Activated T-helper 2 cell treated with anti-CD3 and anti-CD28 coated beads, Interferon-gamma antibody, Interleukin-2, Interleukin-4, amounts not matched to agents 10 μg/mL and 5 μg/mL and 100 μg/mL, durations not matched to agents 14 hours and 24 hours and 36 hours (primary cell): Measurements from ENCODE around the gene ADCY9. TPM values are rescaled to one million over a fixed set of nuclear protein-coding genes. Genes with fewer than 3 reads are reported as not detected.
A peak's percentile ranks its signal among the peaks of the same experiment; 100 is the strongest.
"Not testable (repeated sequence)": the region's sequence is repeated elsewhere in the genome, so short reads cannot be mapped to it uniquely, and the experiment has no call there.

Experiments used
- DNase-seq: peaks from one replicate; pipeline ENCODE4 v3.0.0; 2021; ENCODE audit warnings: low spot score
- H3K27ac Mint-ChIP-seq: one replicate; pipeline ENCODE4 v1.8.0; 2021; ENCODE audit warnings: mixed read lengths
- H3K27me3 Mint-ChIP-seq: one replicate; pipeline ENCODE4 v1.8.0; 2021; ENCODE audit warnings: low read depth, mixed read lengths
- H3K36me3 Mint-ChIP-seq: one replicate; pipeline ENCODE4 v1.8.0; 2021; ENCODE audit warnings: low read depth, mixed read lengths
- H3K4me1 Mint-ChIP-seq: one replicate; pipeline ENCODE4 v1.8.0; 2021; ENCODE audit warnings: low read depth, mixed read lengths
- H3K4me3 Mint-ChIP-seq: one replicate; pipeline ENCODE4 v1.8.0; 2021; ENCODE audit warnings: low read depth, mild to moderate bottlenecking, moderate library complexity, mixed read lengths
- H3K9me3 Mint-ChIP-seq: one replicate; pipeline ENCODE4 v1.8.0; 2021; ENCODE audit warnings: mixed read lengths
- intact Hi-C: fragments of 100-400 bp; cut with micrococcal nuclease; formaldehyde crosslinking; loops from one replicate; pipeline ENCODE4 v1.15.1; 2023
- total RNA-seq: library from RNA; stranded (reverse); gene quantifications from 2 replicates; pipeline ENCODE4 v1.2.3, GENCODE V29; 2022

ADCY9 gene
- total RNA-seq, 1 donor from 2014 or later, result 7.7 TPM

DNA sequence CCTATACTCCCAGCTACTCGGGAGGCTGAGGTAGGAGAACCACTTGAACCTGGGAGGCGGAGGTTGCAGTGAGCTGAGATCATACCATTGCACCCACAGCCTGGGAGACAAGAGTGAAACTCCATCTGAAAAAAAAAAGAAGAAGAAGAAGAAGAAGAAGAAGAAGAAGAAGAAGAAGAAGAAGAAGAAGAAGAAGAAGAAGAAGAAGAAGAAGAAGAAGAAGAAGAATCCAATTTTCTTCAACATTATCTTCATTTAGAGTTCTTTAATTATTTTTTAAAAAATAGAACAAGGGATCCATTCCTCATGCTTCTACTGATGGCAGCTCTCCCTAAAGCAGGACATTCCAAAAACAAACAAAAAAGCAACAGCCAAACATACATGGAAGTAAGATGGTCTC, 171.8 kb downstream of the ADCY9 start:
- H3K4me3 Mint-ChIP-seq, intact Hi-C loops, H3K4me1 Mint-ChIP-seq, H3K27me3 Mint-ChIP-seq, H3K36me3 Mint-ChIP-seq, H3K27ac Mint-ChIP-seq, DNase-seq, H3K9me3 Mint-ChIP-seq: not testable (repeated sequence)

DNA sequence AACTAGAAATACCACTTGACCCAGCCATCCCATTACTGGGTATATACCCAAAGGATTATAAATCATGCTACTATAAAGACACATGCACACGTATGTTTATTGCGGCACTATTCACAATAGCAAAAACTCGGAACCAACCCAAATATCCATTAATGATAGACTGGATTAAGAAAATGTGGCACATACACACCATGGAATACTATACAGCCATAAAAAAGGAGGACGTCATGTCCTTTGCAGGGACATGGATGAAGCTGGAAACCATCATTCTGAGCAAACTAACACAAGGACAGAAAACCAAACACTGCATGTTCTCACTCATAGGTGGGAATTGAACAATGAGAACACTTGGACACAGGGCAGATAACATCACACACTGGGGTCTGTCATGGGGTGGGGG, 174.1 kb downstream of the ADCY9 start:
- H3K27me3 Mint-ChIP-seq, H3K27ac Mint-ChIP-seq: not testable (repeated sequence)

DNA sequence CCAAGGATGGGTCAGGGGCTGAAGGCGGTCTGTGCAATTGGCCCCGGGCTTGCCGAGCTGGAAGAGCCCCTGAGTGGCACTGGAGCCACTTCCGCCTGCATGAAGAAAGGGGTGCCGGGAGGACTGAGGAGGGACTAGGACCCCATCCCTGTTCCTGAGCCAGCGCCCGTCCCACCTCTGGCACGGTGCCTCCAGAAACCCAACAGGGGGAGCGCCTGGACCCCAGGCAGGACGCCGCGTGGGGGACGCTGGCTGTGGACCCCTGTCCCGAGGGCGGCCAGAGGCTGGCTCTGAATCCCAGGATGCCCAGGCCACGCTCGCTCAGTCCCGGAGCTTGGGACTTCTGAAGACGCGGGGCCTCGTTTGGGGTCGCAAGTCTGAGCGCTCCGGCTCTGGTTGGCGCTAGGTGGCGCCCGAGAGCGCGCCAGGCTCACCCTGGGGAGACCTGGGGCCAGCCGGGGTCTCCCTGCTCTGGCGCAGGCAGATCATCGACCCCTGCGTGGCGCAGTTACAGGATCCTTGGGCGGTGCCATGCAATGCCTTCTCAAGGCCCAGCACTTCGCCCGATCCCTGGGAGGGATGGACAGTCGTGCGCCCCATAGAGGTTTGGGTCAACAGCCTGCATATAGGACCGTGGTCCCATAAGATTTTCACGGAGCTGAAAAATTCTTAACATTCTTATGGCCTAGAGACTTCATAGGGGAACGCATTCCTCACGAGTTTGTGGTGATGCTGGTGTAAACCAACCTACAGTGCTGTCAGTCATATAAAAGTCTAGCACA, 177.2 kb downstream of the ADCY9 start:
- H3K4me3 Mint-ChIP-seq, result no peak overlapping the region
- H3K27me3 Mint-ChIP-seq, result peaks cover 3% of the 10 kb centered on the region
- no peaks in the 10 kb centered on the region for H3K4me1 Mint-ChIP-seq
- intact Hi-C loops, result no loop called here
- H3K27ac Mint-ChIP-seq, result no peak overlapping the region
- no peaks in the 10 kb centered on the region for H3K9me3 Mint-ChIP-seq
- no peaks in the 10 kb centered on the region for H3K36me3 Mint-ChIP-seq
- peak; percentile 36 for DNase-seq

More for the DNA sequence above, 174.1 kb downstream of the ADCY9 start:
- intact Hi-C loops, H3K4me3 Mint-ChIP-seq, H3K9me3 Mint-ChIP-seq, DNase-seq, H3K4me1 Mint-ChIP-seq, H3K36me3 Mint-ChIP-seq: not testable (repeated sequence)

DNA sequence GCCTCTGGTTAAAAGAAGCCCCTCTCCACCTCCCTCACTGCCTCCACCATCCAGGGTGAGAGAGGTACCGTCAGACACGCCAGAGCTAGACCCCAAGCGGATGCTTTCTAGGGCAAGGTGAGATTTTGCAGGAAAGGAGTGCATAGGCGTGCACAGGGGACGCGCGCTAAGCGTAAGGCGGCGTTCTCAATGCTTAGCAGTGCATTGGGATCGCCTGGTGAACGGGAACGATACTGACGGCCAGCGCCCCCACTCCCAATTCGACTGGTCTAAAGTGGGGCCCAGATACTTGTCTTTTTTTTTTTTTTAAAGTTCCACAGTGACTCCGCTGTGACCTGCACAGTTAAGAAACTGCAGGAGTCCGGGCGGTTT, 177.8 kb downstream of the ADCY9 start:
- peaks cover 3% of the 10 kb centered on the region for H3K27me3 Mint-ChIP-seq
- H3K4me1 Mint-ChIP-seq, result no peaks in the 10 kb centered on the region
- intact Hi-C loops, result no loop called here
- no peak overlapping the region for H3K4me3 Mint-ChIP-seq
- H3K36me3 Mint-ChIP-seq, result no peaks in the 10 kb centered on the region
- DNase-seq, result no peak
- H3K27ac Mint-ChIP-seq, result no peak overlapping the region
- no peaks in the 10 kb centered on the region for H3K9me3 Mint-ChIP-seq

DNA sequence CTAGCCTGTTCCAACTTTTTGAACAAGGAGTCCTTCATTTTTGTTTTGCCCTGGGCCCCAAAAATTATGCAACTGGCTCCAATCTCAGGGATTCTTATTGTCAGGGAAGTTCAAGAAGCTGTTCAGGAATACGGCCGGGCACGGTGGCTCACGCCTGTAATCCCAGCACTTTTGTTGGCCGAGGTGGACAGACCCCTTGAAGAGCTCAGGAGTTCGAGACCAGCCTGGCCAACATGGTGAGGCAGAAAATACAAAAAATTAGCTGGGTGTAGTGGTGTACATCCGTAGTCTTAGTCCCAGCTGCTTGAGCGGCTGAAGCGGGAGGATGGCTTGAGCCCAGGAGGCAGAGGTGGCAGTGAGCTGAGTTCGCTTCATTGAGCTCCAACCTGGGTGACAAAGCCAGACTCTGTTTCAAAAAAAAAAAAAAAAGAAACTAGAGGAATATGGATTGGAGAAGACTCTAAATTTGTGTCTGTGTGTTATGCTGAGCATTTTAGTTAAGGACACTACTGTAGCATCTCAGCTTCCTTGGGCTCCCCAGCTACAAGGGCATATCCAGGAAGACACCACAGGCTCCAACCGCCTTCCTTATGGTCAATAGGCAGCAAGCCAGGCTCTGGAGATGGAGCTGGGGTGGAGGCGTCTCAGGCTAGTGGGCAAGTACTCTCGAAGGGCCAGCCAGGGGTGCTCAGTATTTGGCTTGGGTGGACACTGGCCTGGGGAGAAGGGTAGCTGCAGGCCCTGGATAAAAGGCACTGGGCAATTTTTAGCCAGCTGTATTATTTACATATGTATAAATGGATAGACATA, 179.0 kb downstream of the ADCY9 start:
- Mint-ChIP-seq H3K4me3 (no peak overlapping the region), H3K9me3 (no peaks in the 10 kb centered on the region), H3K27ac (no peak overlapping the region), H3K27me3 (peaks cover 3% of the 10 kb centered on the region), H3K36me3 (no peaks in the 10 kb centered on the region), H3K4me1 (no peaks in the 10 kb centered on the region)
- intact Hi-C loops, result no loop called here
- DNase-seq, result no peak

DNA sequence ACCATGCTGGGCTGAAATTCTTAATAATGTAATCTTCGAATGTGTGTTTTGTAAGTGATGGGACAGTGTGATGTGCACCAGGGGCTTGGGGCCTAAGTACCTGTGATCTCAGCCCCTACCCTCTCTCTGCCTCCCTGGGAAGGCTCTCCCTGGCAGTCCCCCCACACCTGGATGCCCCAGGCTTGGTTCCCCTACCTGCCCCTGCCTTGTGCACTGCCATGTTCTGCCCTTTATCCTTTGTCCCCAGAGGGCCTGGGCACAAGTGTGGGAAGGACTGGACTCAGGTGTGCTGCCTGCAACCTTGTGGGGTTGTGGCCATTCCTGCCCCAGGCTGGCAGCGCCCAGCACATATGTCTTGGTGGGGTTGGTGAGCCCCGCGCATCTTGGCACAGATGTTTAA, 180.3 kb downstream of the ADCY9 start:
- DNase-seq, result no peak
- H3K4me1 Mint-ChIP-seq, result no peaks in the 10 kb centered on the region
- H3K27me3 Mint-ChIP-seq, result peaks cover 5% of the 10 kb centered on the region
- H3K4me3 Mint-ChIP-seq, result no peak overlapping the region
- no peaks in the 10 kb centered on the region for H3K36me3 Mint-ChIP-seq
- no peaks in the 10 kb centered on the region for H3K9me3 Mint-ChIP-seq
- intact Hi-C loops, result no loop called here
- no peak overlapping the region for H3K27ac Mint-ChIP-seq

DNA sequence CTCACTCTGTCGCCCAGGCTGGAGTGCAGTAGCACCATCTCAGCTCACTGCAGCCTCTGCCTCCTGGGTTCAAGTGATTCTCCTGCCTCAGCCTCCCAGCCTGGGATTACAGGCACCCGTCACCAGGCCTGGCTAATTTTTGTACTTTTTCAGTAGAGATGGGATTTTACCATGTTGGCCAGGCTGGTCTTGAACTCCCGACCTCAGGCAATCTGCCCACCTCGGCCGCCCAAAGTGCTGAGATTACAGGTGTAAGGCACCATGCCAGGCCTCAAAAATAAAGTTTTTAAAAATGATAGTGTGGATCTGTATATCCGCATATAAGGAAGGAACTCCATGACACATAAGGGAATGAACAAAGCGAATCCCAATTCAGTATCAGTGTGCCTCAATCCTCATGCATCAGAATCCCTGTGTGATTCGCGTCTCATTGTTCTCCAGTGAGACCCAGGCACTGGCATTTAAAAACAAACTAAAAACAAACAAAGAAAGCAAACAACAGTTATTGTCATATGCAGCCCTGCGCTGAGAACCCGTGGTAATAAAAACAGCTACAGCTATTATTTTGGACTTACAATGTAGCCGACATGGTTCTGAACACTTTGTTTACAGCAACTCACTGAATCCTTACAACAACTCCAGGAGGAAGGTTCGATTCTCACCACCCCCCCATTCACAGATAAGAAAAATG, 181.6 kb downstream of the ADCY9 start:
- H3K27me3 Mint-ChIP-seq, result peaks cover 10% of the 10 kb centered on the region
- no peaks in the 10 kb centered on the region for H3K36me3 Mint-ChIP-seq
- no peak overlapping the region for H3K4me3 Mint-ChIP-seq
- intact Hi-C loops, result no loop called here
- no peaks in the 10 kb centered on the region for H3K9me3 Mint-ChIP-seq
- no peaks in the 10 kb centered on the region for H3K4me1 Mint-ChIP-seq
- DNase-seq, result no peak
- no peak overlapping the region for H3K27ac Mint-ChIP-seq

DNA sequence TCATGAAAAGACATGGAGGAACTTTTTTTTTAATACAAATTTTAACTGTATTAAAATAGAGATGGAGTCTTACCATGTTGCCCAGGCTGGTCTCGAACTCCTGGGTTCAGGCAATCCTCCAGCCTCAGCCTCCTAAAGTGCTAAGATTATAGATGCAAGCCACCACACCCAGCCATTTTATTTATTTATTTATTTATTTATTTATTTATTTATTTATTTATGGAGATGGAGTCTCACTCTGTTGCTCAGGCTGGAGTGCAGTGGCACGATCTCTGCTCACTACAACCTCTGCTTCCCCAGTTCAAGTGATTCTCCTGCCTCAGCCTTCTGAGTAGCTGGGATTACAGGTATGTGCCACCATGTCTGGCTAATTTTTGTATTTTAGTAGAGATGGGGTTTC, 189.1 kb downstream of the ADCY9 start:
- H3K4me3 Mint-ChIP-seq, H3K9me3 Mint-ChIP-seq, DNase-seq, H3K4me1 Mint-ChIP-seq, H3K36me3 Mint-ChIP-seq, intact Hi-C loops, H3K27ac Mint-ChIP-seq: not testable (repeated sequence)
- H3K27me3 Mint-ChIP-seq, result peaks cover 12% of the 10 kb centered on the region

DNA sequence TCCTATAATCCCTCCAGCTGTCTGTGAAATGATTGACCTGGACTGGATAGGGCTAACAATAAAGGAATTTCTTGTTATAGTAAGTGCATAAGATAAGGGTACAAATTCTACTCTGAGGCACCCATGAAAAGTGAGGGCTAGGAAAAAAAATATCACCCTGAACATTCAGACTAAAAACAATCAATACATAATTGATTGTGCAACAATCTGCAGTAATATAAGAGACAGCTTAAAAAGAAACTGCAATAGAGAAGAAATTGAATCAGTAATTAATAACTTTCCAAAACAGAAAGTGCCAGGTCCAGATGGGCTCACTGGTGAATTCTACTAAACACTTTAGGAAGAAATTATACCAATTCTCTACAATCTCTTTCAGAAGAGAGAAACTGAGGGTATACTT, 191.5 kb downstream of the ADCY9 start:
- H3K36me3 Mint-ChIP-seq, result no peaks in the 10 kb centered on the region

DNA sequence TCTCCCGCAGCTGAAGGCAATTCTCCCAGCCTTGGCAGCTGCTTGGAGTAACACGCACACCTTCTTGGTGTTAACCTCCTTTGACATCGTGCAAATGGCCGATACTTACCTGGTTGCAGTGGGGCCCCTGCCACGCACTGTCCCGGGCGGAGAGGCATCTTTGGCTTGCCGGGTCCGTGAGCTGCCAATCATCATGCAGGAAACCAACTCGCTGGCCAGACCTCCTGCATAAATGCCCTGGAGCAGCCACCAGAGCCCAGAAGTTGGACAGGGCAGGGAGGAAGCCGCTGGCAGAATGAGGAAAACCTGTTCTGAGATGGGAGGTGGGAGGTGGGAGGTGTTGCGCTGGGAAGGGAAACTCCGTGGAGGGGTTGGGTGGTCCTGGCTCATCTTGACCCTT, 194.0 kb downstream of the ADCY9 start:
- intact Hi-C loops, result no loop called here
- no peaks in the 10 kb centered on the region for H3K4me1 Mint-ChIP-seq
- no peak for DNase-seq
- no peaks in the 10 kb centered on the region for H3K36me3 Mint-ChIP-seq
- no peak overlapping the region for H3K4me3 Mint-ChIP-seq
- H3K9me3 Mint-ChIP-seq, result peaks cover 13% of the 10 kb centered on the region
- no peak overlapping the region for H3K27ac Mint-ChIP-seq
- H3K27me3 Mint-ChIP-seq, result peaks cover 4% of the 10 kb centered on the region

More for the DNA sequence above, 191.5 kb downstream of the ADCY9 start:
- Mint-ChIP-seq H3K27me3 (peaks cover 5% of the 10 kb centered on the region), H3K4me3 (no peak overlapping the region), H3K27ac (no peak overlapping the region), H3K9me3 (peaks cover 2% of the 10 kb centered on the region), H3K4me1 (no peaks in the 10 kb centered on the region)
- DNase-seq, result no peak
- intact Hi-C loops, result no loop called here

DNA sequence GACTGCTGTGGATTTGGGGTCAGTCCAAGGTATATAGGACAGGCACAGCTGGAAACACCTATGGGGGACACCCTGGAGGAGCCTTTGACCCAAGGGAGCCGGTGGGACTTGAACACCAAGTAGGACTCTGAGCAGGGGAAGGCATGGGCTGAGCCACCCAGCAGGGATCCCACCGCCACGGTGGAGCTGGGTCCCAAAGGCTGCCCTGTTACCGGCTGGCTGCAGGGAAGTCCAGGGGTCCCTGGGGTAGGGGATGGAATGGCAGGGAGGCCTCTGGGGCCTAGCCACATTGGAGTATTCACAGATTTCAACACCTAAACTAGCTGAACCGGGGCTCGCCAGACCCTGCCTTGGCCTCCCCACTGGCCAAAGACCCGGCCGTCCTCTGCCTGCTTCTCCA, 196.0 kb downstream of the ADCY9 start:
- Mint-ChIP-seq H3K27me3 (no peaks in the 10 kb centered on the region), H3K36me3 (no peaks in the 10 kb centered on the region), H3K27ac (no peak overlapping the region), H3K4me3 (no peak overlapping the region), H3K4me1 (no peaks in the 10 kb centered on the region), H3K9me3 (peaks cover 13% of the 10 kb centered on the region)
- intact Hi-C loops, result no loop called here
- no peak for DNase-seq

DNA sequence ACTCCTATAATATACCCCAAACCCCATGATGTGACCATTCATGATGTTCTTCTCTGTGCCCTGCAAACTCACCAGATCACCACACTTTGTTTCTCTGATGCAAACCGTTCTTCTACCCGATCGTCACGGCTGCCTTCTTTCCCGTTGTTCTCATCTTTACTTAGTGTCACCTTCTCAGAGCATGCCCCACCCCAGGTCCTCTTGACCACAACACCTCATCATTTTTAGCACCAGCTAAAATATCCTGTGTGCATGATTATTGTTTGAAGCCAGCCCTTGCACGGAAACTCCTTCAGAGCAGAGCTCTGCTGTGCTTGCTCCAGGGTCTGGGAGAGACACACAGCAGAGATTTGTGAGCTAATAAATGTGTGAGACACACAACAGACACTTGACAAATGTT, 196.8 kb downstream of the ADCY9 start:
- H3K4me1 Mint-ChIP-seq, result no peaks in the 10 kb centered on the region
- intact Hi-C loops, result no loop called here
- no peak overlapping the region for H3K4me3 Mint-ChIP-seq
- peaks cover 13% of the 10 kb centered on the region for H3K9me3 Mint-ChIP-seq
- no peak for DNase-seq
- H3K27ac Mint-ChIP-seq, result no peak overlapping the region
- H3K27me3 Mint-ChIP-seq, result no peaks in the 10 kb centered on the region
- H3K36me3 Mint-ChIP-seq, result no peaks in the 10 kb centered on the region
